PC-9 (cell line): ENCODE data around the gene GOLGA8Q. TPM values are rescaled to one million over a fixed set of nuclear protein-coding genes. Genes with fewer than 3 reads are reported as not detected.
A peak's percentile ranks its signal among the peaks of the same experiment; 100 is the strongest.
"Not testable (repeated sequence)": the region's sequence is repeated elsewhere in the genome, so short reads cannot be mapped to it uniquely, and the experiment has no call there.

Experiments
- BruUV-seq: library from RNA; stranded (reverse); fragments of 400-500 nt; replicated peaks from 2 replicates; lab custom pipeline; 2021; lab: Mats Ljungman, UMichigan
- CTCF ChIA-PET: fragments of 300-600 bp; sonication (Branson Sonifier 250); formaldehyde crosslinking; loops from one replicate; lab custom pipeline; 2022; ENCODE audit warnings: antibody characterized with exemption; lab: Charles Lee
- POLR2A ChIA-PET: fragments of 300-600 bp; sonication (Branson Sonifier 250); formaldehyde crosslinking; loops from one replicate; lab custom pipeline; 2022; ENCODE audit warnings: antibody characterized with exemption; ENCODE audit not compliant: unreplicated experiment; lab: Charles Lee
- DNase-seq, 2 experiments: peaks; one replicate each; pipeline versions ENCODE4 v3.0.0 to v3.0.0-alpha.2; 2015 to 2022; ENCODE audit warnings: mixed read lengths in 1 of 2
- H2AFZ ChIP-seq: fragments of 200-600 bp; sonication (generic); 2 replicates; pipeline ENCODE4 v1.8.1; 2017; ENCODE audit warnings: antibody characterized with exemption
- H3F3A ChIP-seq: fragments of 200-600 bp; sonication (generic); 2 replicates; pipeline ENCODE4 v1.8.1; 2017; ENCODE audit warnings: antibody characterized with exemption, mild to moderate bottlenecking, low read depth; ENCODE audit not compliant: insufficient read depth
- H3K27ac ChIP-seq: fragments of 200-600 bp; sonication (generic); 2 replicates; pipeline ENCODE4 v1.6.1; 2016; ENCODE audit warnings: mixed run types
- H3K27me3 ChIP-seq: fragments of 200-600 bp; sonication (generic); 2 replicates; pipeline ENCODE4 v1.6.1; 2016; ENCODE audit warnings: low read depth, mixed run types; ENCODE audit not compliant: insufficient read depth
- H3K36me3 ChIP-seq: fragments of 200-600 bp; sonication (generic); 2 replicates; pipeline ENCODE4 v1.6.1; 2016; ENCODE audit warnings: low read depth, mixed run types
- H3K4me1 ChIP-seq: fragments of 200-600 bp; sonication (generic); replicated peaks from 2 replicates; pipeline ENCODE4 v1.6.1; 2016; ENCODE audit warnings: mixed run types; ENCODE audit not compliant: insufficient read depth
- H3K4me2 ChIP-seq: fragments of 200-600 bp; sonication (generic); 2 replicates; pipeline ENCODE4 v1.6.1; 2017; ENCODE audit warnings: mixed run types
- H3K4me3 ChIP-seq: fragments of 200-600 bp; sonication (generic); 2 replicates; pipeline ENCODE4 v1.6.1; 2016; ENCODE audit warnings: mixed run types
- H3K79me2 ChIP-seq: fragments of 200-600 bp; sonication (generic); 2 replicates; pipeline ENCODE4 v1.6.1; 2017; ENCODE audit warnings: low read depth, mixed run types
- H3K9me2 ChIP-seq: fragments of 200-600 bp; sonication (generic); 2 replicates; pipeline ENCODE4 v1.8.1; 2017; ENCODE audit warnings: mild to moderate bottlenecking; ENCODE audit not compliant: insufficient read depth
- H3K9me3 ChIP-seq: fragments of 200-600 bp; sonication (generic); 2 replicates; pipeline ENCODE4 v1.8.1; 2016; ENCODE audit warnings: low read depth; ENCODE audit not compliant: insufficient read depth
- H4K20me1 ChIP-seq: fragments of 200-600 bp; sonication (generic); 2 replicates; pipeline ENCODE4 v1.8.1; 2017; ENCODE audit not compliant: insufficient read depth
- intact Hi-C: fragments of 100-400 bp; cut with micrococcal nuclease; formaldehyde crosslinking; loops from one replicate; pipeline ENCODE4 v1.10.0; 2022; ENCODE audit not compliant: unreplicated experiment
- total RNA-seq: library from RNA; stranded (reverse); gene quantifications from 2 replicates; pipeline ENCODE4 v1.2.3, GENCODE V29; 2021
- TF ChIP-seq, protein P1 (sequence below): fragments of 200-600 bp; sonication (generic); conservative IDR thresholded peaks from 2 replicates; pipeline ENCODE4 v1.6.1; 2017; ENCODE audit warnings: mixed run types, antibody characterized with exemption, mild to moderate bottlenecking, moderate library complexity

Gene GOLGA8Q
- total RNA-seq, 1 experiment from 2014 or later: not detected

DNA sequence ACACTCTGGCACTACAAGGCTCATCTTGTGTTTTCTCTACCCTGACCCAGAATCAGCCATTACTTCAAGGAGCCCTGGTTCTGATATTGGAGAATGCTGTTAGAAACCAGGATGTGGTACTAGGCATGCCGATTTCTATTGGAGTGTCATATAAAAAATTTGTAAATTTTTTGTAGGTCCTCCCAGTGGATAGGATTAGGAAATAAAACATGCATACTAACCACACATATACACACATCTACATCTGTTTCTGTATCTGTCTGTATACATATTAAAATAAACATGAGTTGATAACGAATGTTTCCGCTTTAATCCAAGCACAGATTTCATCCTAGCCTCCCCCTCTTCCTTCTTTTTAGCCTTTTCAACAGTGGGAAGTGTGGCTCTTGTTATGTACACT lies 22.8 kb upstream of the GOLGA8Q start:
- DNase-seq, H3K27me3 ChIP-seq, POLR2A ChIA-PET, H2AFZ ChIP-seq, H3K4me2 ChIP-seq, H3K9me3 ChIP-seq, H3K9me2 ChIP-seq, CTCF ChIA-PET, intact Hi-C loops, H3K79me2 ChIP-seq, H3K36me3 ChIP-seq, H3K4me1 ChIP-seq, BruUV-seq, H3F3A ChIP-seq, H3K27ac ChIP-seq, H4K20me1 ChIP-seq, H3K4me3 ChIP-seq: not testable (repeated sequence)

DNA sequence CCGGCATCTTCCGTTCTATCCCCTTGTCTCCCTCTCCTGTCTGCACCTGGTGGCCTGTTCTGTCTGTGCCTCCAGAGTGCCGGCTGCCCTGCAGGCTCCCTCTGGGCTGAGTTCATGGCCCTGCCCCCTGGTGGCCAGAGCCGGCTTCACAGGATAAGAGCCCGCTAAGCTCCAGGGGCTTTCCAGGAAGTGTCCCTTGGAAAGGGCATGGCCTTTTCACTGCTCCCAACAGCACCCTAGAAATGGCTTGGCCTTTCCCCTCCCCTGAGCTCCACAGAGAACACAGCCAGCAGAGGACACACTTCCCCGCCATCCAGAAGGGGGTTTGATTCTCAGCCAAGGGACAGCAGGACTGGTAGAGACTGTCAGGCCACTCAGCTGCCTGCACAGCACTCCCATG lies 15.1 kb downstream of the GOLGA8Q start:
- H2AFZ ChIP-seq, H3K27ac ChIP-seq, H3F3A ChIP-seq, H3K4me3 ChIP-seq, BruUV-seq, H3K4me1 ChIP-seq, H3K9me2 ChIP-seq, CTCF ChIA-PET, H3K4me2 ChIP-seq, H3K79me2 ChIP-seq, intact Hi-C loops, H3K9me3 ChIP-seq, POLR2A ChIA-PET, H4K20me1 ChIP-seq, H3K27me3 ChIP-seq, H3K36me3 ChIP-seq: not testable (repeated sequence)
- TF ChIP-seq, protein P1, sequence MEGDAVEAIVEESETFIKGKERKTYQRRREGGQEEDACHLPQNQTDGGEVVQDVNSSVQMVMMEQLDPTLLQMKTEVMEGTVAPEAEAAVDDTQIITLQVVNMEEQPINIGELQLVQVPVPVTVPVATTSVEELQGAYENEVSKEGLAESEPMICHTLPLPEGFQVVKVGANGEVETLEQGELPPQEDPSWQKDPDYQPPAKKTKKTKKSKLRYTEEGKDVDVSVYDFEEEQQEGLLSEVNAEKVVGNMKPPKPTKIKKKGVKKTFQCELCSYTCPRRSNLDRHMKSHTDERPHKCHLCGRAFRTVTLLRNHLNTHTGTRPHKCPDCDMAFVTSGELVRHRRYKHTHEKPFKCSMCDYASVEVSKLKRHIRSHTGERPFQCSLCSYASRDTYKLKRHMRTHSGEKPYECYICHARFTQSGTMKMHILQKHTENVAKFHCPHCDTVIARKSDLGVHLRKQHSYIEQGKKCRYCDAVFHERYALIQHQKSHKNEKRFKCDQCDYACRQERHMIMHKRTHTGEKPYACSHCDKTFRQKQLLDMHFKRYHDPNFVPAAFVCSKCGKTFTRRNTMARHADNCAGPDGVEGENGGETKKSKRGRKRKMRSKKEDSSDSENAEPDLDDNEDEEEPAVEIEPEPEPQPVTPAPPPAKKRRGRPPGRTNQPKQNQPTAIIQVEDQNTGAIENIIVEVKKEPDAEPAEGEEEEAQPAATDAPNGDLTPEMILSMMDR: peak; percentile 35
- peak in 1 of 2 experiments; percentile 15 for DNase-seq

DNA sequence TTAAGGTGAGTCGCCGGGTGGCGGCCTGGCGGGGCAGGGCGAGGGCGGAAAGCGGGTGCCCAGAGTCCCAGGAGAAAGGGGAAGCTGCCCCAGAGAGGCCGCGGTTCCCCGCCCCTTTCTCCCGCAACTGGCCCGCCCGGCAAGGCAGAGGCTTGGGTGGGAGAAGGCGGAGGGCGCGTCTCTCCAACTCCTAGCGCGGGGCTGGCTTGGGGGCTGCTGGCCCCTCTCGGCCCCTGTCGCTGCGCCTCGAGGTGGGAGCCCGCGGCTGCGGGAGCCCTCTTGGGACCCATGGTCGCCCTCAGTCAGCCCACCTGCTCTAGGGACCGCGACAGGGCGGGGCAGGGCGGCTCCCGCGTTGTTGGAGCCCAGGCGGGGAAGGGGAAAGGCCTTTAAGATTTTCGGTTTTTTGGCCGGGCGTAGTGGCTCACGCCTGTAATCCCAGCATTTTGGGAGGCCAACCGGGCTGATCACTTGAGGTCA lies 21.2 kb downstream of the GOLGA8Q start:
- H3K27ac ChIP-seq, H3K36me3 ChIP-seq, H3K4me2 ChIP-seq, H4K20me1 ChIP-seq, H3F3A ChIP-seq, BruUV-seq, H3K27me3 ChIP-seq, POLR2A ChIA-PET, H3K9me3 ChIP-seq, H3K4me3 ChIP-seq, H3K79me2 ChIP-seq, CTCF ChIA-PET, H3K9me2 ChIP-seq, DNase-seq, intact Hi-C loops, H3K4me1 ChIP-seq, H2AFZ ChIP-seq: not testable (repeated sequence)

DNA sequence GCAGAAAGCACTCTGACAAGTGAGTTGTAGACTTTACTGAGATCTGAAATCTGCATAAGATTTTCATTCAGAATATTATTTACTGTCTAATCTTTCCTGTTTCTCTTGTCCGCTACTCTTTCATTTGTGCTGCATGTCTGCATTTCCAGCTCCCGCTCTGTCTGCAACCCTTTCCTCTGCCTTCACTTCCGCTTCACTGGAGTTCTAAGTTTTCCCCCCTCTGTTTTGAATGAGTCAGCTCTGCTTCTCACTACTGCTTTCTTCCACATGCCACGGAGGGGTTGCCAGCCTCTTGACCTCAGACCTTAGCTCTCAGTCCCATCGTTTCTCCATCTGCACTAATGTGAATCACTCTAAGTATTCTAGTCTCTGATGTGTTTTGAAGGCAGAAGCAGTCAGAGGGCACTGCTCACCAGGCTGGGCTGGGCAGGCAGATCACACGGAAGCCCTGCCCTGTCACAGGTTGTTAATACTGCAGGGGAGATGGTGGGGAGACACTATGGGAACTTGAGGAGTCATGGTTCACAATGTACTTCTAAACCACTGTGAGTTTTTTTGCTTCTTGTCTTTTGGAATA lies 27.6 kb downstream of the GOLGA8Q start:
- H3K9me3 ChIP-seq, H3F3A ChIP-seq, H2AFZ ChIP-seq, H3K4me2 ChIP-seq, POLR2A ChIA-PET, DNase-seq, H4K20me1 ChIP-seq, intact Hi-C loops, H3K4me1 ChIP-seq, H3K4me3 ChIP-seq, H3K36me3 ChIP-seq, CTCF ChIA-PET, H3K27me3 ChIP-seq, BruUV-seq, H3K27ac ChIP-seq, H3K9me2 ChIP-seq, H3K79me2 ChIP-seq: not testable (repeated sequence)

DNA sequence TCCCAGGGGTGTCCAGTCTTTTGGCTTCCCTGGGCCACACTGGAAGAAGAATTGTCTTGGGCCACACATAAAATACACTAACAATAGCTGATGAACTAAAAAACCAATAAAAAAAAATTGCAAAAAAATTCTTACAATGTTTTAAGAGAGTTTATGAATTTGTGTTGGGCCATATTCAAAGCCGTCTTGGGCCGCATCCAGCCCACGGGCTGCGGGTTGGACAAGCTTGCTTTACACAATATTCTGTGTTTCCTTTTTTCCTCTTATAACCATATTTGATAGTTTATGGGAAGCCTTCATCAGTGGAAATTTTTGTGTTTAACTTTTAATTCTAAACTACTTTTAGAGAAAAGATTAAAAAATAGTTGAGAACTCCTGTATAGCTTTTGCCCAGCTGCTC lies 28.9 kb downstream of the GOLGA8Q start:
- H4K20me1 ChIP-seq, H3K9me2 ChIP-seq, intact Hi-C loops, H3K4me3 ChIP-seq, H3K4me2 ChIP-seq, BruUV-seq, H3K27ac ChIP-seq, DNase-seq, H3K36me3 ChIP-seq, CTCF ChIA-PET, H3K27me3 ChIP-seq, H3K9me3 ChIP-seq, H3F3A ChIP-seq, H3K79me2 ChIP-seq, H3K4me1 ChIP-seq, POLR2A ChIA-PET, H2AFZ ChIP-seq: not testable (repeated sequence)
